DOHH2 (cell line): ENCODE measurements around the gene RNASE9.
"Not testable (repeated sequence)": the region's sequence is repeated elsewhere in the genome, so short reads cannot be mapped to it uniquely, and the experiment has no call there.

Source experiments
- CTCF ChIP-seq: fragments of 200-600 bp; sonication (generic); IDR thresholded peaks from one replicate; pipeline ENCODE4 v1.5.1; 2014; ENCODE audit warnings: antibody characterized with exemption, mild to moderate bottlenecking, low read depth, low read length; ENCODE audit not compliant: poor library complexity, severe bottlenecking
- EZH2phosphoT487 ChIP-seq: fragments of 200-600 bp; sonication (generic); IDR thresholded peaks from 2 replicates; pipeline ENCODE4 v1.6.1; 2017; ENCODE audit warnings: borderline replicate concordance, mild to moderate bottlenecking, antibody characterized with exemption, low read length, moderate library complexity, mixed read lengths

- TF ChIP-seq CTCF, EZH2phosphoT487: not testable (repeated sequence)
Measured at GRCh38 chr14:20507537-20507936, 53.3 kb downstream of the RNASE9 start.
